ENCODE data around the gene ELF3.
"Not testable (repeated sequence)": the region's sequence is repeated elsewhere in the genome, so short reads cannot be mapped to it uniquely, and the experiment has no call there.

The ELF3 gene

GRCh38 chr1:202007805-202008489 is 2.4 kb upstream of the ELF3 start:
- no peak for DNase-seq (ENCODE audit: low spot score)

GRCh38 chr1:202009326-202010179 is 834 bp upstream of the ELF3 start:
- peak; percentile 86 for DNase-seq (ENCODE audit: low spot score)

- no peak for DNase-seq (ENCODE audit: low spot score)
Measured at GRCh38 chr1:202011994-202012393, 1.6 kb downstream of the ELF3 start.

- DNase-seq (ENCODE audit: low spot score) = no peak
Measured at GRCh38 chr1:202012544-202013478, 2.4 kb downstream of the ELF3 start.

- no peak for DNase-seq (ENCODE audit: low spot score)
Measured at GRCh38 chr1:202013603-202014002, 3.2 kb downstream of the ELF3 start.

GRCh38 chr1:202014060-202014459 is 3.7 kb downstream of the ELF3 start:
- no peak for DNase-seq (ENCODE audit: low spot score)

- DNase-seq (ENCODE audit: low spot score) = no peak
Measured at GRCh38 chr1:202014915-202015661, 4.7 kb downstream of the ELF3 start.

GRCh38 chr1:202015662-202015937 is 5.2 kb downstream of the ELF3 start:
- DNase-seq (ENCODE audit: low spot score) = no peak

GRCh38 chr1:202016022-202016810 is 5.8 kb downstream of the ELF3 start:
- no peak for DNase-seq (ENCODE audit: low spot score)

- DNase-seq (ENCODE audit: low spot score) = no peak
Measured at GRCh38 chr1:202016811-202017748, 6.7 kb downstream of the ELF3 start.

GRCh38 chr1:202017749-202018467 is 7.5 kb downstream of the ELF3 start:
- DNase-seq (ENCODE audit: low spot score) = no peak

GRCh38 chr1:202018468-202019234 is 8.3 kb downstream of the ELF3 start:
- no peak for DNase-seq (ENCODE audit: low spot score)

GRCh38 chr1:202019235-202019558 is 8.8 kb downstream of the ELF3 start:
- not testable (repeated sequence) for DNase-seq (ENCODE audit: low spot score)

GRCh38 chr1:202023001-202023433 is 12.6 kb downstream of the ELF3 start:
- no peak for DNase-seq (ENCODE audit: low spot score)

- DNase-seq (ENCODE audit: low spot score) = no peak
Measured at GRCh38 chr1:202029171-202029665, 18.8 kb downstream of the ELF3 start.

GRCh38 chr1:202029727-202030126 is 19.3 kb downstream of the ELF3 start:
- no peak for DNase-seq (ENCODE audit: low spot score)

- DNase-seq (ENCODE audit: low spot score) = no peak
Measured at GRCh38 chr1:202031796-202032195, 21.4 kb downstream of the ELF3 start.

GRCh38 chr1:202034149-202034682 is 23.8 kb downstream of the ELF3 start:
- DNase-seq (ENCODE audit: low spot score) = no peak
